OCI-LY1 (cell line): ENCODE data around the gene ADARB2.

Source experiments
- EZH2 ChIP-seq: fragments of 200-600 bp; sonication (generic), shearing (Covaris generic); IDR thresholded peaks from 2 replicates; pipeline ENCODE4 v1.8.0; 2017; ENCODE audit warnings: borderline replicate concordance, mixed run types, mild to moderate bottlenecking, antibody characterized with exemption, low read length, moderate library complexity, mixed read lengths
- TF ChIP-seq, protein P1 (sequence below): fragments of 200-600 bp; sonication (generic), shearing (Covaris generic); IDR thresholded peaks from 2 replicates; pipeline ENCODE4 v1.5.1; 2017; ENCODE audit warnings: mild to moderate bottlenecking, antibody characterized with exemption, low read length, moderate library complexity, mixed read lengths

DNA sequence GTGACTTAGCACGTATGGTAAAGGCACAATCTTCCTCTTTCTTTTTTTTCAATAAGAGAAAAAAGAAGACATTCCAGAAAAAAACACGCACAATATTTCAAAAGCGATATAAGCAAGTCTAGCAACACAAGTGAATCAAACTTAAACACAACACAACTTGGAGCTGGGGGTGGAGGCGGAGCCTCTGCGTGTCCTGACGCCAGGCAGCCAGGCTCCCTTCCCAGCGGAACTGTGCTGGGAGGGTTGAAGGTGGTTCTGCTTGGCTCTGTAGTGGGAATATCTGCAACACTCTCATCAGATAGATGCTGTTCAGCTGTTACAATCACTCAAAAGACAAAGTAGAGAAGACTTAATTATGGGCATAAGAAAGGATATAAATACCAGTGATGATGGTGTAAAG, 469.8 kb downstream of the ADARB2 start:
- TF ChIP-seq, protein P1, sequence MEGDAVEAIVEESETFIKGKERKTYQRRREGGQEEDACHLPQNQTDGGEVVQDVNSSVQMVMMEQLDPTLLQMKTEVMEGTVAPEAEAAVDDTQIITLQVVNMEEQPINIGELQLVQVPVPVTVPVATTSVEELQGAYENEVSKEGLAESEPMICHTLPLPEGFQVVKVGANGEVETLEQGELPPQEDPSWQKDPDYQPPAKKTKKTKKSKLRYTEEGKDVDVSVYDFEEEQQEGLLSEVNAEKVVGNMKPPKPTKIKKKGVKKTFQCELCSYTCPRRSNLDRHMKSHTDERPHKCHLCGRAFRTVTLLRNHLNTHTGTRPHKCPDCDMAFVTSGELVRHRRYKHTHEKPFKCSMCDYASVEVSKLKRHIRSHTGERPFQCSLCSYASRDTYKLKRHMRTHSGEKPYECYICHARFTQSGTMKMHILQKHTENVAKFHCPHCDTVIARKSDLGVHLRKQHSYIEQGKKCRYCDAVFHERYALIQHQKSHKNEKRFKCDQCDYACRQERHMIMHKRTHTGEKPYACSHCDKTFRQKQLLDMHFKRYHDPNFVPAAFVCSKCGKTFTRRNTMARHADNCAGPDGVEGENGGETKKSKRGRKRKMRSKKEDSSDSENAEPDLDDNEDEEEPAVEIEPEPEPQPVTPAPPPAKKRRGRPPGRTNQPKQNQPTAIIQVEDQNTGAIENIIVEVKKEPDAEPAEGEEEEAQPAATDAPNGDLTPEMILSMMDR: no peak
- TF ChIP-seq EZH2: no peak
